GM23338 (cell line): Measurements from ENCODE around the gene SLC22A16.

Source experiments
- EZH2 ChIP-seq: fragments of 200-600 bp; sonication (generic); IDR thresholded peaks from one replicate; pipeline ENCODE4 v1.8.0; 2017; ENCODE audit warnings: antibody characterized with exemption, mild to moderate bottlenecking, low read depth; ENCODE audit not compliant: unreplicated experiment
- EZH2phosphoT487 ChIP-seq: fragments of 200-600 bp; sonication (generic); IDR thresholded peaks from one replicate; pipeline ENCODE4 v1.8.1; 2018; ENCODE audit warnings: antibody characterized with exemption; ENCODE audit not compliant: unreplicated experiment
- POLR2AphosphoS5 ChIP-seq: IDR thresholded peaks from 2 replicates; pipeline ENCODE4 v1.6.1; 2016; ENCODE audit warnings: antibody characterized with exemption, low read depth
- ZNF114 ChIP-seq: fragments of 250-450 bp; sonication (Bioruptor Pico); IDR thresholded peaks from 2 replicates; pipeline ENCODE4 v1.5.0; 2020; ENCODE audit warnings: mild to moderate bottlenecking, moderate library complexity
- TF ChIP-seq, protein P1 (sequence below), 2 experiments: fragments of 200-600 bp in 1 of 2; sonication (generic) in 1 of 2; conservative IDR thresholded peaks; 2 replicates each; pipeline versions ENCODE4 v1.5.1 to v1.6.1; 2016 to 2017; ENCODE audit warnings: antibody characterized with exemption in 2 of 2, low read depth in 2 of 2, mild to moderate bottlenecking in 2 of 2, moderate library complexity in 1 of 2
- TF ChIP-seq, protein P2 (sequence below): IDR thresholded peaks from one replicate; pipeline ENCODE4 v1.6.1; 2018; ENCODE audit warnings: antibody characterized with exemption; ENCODE audit not compliant: unreplicated experiment
- TF ChIP-seq, protein P3 (sequence below): fragments of 250-450 bp; sonication (Bioruptor Pico); IDR thresholded peaks from 2 replicates; pipeline ENCODE4 v1.5.0; 2020; ENCODE audit warnings: mild to moderate bottlenecking, moderate library complexity

DNA sequence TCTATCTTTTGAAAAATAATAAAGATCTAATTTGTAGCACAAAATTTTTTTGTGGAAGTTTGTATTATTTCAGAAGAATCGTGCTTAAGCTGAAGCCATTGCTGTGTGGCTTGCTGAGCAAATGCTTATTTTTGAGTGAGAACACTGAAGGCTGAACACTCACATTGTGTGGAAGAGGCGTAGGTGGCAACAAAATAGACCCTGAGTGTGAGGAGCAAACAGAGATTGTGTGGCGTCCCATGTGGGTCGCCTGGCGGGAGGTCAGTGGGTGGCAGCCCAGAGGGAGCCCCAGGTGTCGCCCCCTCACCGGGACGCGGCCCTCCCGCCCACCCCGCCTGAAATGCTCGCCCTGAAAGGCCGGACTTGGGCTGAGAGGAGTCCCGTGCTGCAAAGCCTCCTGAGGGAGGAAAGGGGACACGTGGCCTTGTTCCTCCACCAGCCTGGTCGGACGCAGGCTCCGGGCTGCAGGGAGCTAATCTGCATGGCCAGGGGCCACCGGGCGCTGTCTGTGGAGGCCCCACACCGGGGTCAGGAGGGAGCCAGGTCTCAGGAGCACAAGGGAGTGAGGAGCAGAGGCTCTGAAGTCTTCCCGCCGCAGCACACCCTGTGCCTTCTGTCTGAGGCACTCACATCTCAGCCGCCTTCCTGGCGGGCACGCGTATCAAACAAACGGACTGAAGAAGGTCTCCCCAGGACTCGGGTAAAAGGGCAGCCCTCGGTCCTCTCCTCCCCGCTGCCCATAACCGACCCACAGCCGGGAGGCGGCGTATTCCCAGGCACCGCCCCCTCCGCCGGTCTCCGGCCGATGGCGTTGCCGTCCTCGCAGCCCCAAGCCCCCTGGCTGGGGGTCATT is 77.0 kb downstream of the SLC22A16 start:
- TF ChIP-seq EZH2 (no peak), ZNF114 (no peak), POLR2AphosphoS5 (no peak), EZH2phosphoT487 (no peak)
- TF ChIP-seq, protein P1, sequence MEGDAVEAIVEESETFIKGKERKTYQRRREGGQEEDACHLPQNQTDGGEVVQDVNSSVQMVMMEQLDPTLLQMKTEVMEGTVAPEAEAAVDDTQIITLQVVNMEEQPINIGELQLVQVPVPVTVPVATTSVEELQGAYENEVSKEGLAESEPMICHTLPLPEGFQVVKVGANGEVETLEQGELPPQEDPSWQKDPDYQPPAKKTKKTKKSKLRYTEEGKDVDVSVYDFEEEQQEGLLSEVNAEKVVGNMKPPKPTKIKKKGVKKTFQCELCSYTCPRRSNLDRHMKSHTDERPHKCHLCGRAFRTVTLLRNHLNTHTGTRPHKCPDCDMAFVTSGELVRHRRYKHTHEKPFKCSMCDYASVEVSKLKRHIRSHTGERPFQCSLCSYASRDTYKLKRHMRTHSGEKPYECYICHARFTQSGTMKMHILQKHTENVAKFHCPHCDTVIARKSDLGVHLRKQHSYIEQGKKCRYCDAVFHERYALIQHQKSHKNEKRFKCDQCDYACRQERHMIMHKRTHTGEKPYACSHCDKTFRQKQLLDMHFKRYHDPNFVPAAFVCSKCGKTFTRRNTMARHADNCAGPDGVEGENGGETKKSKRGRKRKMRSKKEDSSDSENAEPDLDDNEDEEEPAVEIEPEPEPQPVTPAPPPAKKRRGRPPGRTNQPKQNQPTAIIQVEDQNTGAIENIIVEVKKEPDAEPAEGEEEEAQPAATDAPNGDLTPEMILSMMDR (conservative IDR thresholded peaks at IDR 0.05; ENCODE audit: low read depth in 2 of 2): no peak
- TF ChIP-seq, protein P2, sequence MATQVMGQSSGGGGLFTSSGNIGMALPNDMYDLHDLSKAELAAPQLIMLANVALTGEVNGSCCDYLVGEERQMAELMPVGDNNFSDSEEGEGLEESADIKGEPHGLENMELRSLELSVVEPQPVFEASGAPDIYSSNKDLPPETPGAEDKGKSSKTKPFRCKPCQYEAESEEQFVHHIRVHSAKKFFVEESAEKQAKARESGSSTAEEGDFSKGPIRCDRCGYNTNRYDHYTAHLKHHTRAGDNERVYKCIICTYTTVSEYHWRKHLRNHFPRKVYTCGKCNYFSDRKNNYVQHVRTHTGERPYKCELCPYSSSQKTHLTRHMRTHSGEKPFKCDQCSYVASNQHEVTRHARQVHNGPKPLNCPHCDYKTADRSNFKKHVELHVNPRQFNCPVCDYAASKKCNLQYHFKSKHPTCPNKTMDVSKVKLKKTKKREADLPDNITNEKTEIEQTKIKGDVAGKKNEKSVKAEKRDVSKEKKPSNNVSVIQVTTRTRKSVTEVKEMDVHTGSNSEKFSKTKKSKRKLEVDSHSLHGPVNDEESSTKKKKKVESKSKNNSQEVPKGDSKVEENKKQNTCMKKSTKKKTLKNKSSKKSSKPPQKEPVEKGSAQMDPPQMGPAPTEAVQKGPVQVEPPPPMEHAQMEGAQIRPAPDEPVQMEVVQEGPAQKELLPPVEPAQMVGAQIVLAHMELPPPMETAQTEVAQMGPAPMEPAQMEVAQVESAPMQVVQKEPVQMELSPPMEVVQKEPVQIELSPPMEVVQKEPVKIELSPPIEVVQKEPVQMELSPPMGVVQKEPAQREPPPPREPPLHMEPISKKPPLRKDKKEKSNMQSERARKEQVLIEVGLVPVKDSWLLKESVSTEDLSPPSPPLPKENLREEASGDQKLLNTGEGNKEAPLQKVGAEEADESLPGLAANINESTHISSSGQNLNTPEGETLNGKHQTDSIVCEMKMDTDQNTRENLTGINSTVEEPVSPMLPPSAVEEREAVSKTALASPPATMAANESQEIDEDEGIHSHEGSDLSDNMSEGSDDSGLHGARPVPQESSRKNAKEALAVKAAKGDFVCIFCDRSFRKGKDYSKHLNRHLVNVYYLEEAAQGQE: no peak
- TF ChIP-seq, protein P3, sequence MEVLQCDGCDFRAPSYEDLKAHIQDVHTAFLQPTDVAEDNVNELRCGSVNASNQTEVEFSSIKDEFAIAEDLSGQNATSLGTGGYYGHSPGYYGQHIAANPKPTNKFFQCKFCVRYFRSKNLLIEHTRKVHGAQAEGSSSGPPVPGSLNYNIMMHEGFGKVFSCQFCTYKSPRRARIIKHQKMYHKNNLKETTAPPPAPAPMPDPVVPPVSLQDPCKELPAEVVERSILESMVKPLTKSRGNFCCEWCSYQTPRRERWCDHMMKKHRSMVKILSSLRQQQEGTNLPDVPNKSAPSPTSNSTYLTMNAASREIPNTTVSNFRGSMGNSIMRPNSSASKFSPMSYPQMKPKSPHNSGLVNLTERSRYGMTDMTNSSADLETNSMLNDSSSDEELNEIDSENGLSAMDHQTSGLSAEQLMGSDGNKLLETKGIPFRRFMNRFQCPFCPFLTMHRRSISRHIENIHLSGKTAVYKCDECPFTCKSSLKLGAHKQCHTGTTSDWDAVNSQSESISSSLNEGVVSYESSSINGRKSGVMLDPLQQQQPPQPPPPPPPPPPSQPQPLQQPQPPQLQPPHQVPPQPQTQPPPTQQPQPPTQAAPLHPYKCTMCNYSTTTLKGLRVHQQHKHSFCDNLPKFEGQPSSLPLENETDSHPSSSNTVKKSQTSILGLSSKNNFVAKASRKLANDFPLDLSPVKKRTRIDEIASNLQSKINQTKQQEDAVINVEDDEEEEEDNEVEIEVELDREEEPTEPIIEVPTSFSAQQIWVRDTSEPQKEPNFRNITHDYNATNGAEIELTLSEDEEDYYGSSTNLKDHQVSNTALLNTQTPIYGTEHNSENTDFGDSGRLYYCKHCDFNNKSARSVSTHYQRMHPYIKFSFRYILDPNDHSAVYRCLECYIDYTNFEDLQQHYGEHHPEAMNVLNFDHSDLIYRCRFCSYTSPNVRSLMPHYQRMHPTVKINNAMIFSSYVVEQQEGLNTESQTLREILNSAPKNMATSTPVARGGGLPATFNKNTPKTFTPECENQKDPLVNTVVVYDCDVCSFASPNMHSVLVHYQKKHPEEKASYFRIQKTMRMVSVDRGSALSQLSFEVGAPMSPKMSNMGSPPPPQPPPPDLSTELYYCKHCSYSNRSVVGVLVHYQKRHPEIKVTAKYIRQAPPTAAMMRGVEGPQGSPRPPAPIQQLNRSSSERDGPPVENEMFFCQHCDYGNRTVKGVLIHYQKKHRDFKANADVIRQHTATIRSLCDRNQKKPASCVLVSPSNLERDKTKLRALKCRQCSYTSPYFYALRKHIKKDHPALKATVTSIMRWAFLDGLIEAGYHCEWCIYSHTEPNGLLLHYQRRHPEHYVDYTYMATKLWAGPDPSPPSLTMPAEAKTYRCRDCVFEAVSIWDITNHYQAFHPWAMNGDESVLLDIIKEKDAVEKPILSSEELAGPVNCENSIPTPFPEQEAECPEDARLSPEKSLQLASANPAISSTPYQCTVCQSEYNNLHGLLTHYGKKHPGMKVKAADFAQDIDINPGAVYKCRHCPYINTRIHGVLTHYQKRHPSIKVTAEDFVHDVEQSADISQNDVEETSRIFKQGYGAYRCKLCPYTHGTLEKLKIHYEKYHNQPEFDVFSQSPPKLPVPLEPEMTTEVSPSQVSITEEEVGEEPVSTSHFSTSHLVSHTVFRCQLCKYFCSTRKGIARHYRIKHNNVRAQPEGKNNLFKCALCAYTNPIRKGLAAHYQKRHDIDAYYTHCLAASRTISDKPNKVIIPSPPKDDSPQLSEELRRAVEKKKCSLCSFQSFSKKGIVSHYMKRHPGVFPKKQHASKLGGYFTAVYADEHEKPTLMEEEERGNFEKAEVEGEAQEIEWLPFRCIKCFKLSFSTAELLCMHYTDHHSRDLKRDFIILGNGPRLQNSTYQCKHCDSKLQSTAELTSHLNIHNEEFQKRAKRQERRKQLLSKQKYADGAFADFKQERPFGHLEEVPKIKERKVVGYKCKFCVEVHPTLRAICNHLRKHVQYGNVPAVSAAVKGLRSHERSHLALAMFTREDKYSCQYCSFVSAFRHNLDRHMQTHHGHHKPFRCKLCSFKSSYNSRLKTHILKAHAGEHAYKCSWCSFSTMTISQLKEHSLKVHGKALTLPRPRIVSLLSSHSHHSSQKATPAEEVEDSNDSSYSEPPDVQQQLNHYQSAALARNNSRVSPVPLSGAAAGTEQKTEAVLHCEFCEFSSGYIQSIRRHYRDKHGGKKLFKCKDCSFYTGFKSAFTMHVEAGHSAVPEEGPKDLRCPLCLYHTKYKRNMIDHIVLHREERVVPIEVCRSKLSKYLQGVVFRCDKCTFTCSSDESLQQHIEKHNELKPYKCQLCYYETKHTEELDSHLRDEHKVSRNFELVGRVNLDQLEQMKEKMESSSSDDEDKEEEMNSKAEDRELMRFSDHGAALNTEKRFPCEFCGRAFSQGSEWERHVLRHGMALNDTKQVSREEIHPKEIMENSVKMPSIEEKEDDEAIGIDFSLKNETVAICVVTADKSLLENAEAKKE: no peak
